Smooth muscle cell (in vitro differentiated cells): ENCODE data around the gene FTCD. TPM values are rescaled to one million over a fixed set of nuclear protein-coding genes. Genes with fewer than 3 reads are reported as not detected.

Experiments
- DNase-seq: peaks from one replicate; lab custom pipeline; 2025; ENCODE audit not compliant: unreplicated experiment; lab: John Stamatoyannopoulos, UW
- H2AFZ ChIP-seq: fragments of 200-600 bp; sonication (generic); 2 replicates; pipeline ENCODE4 v1.6.0; 2016; ENCODE audit warnings: antibody characterized with exemption, low read depth, mild to moderate bottlenecking
- H3F3A ChIP-seq: fragments of 200-600 bp; sonication (generic); 2 replicates; pipeline ENCODE4 v1.6.0; 2017; ENCODE audit warnings: antibody characterized with exemption, low read depth
- H3K27ac ChIP-seq: fragments of 200-600 bp; sonication (generic); 2 replicates; pipeline ENCODE4 v1.5.1; 2016; ENCODE audit warnings: low read depth, mild to moderate bottlenecking
- H3K27me3 ChIP-seq: fragments of 200-600 bp; sonication (generic); 2 replicates; pipeline ENCODE4 v1.6.1; 2016; ENCODE audit warnings: low read depth, mild to moderate bottlenecking
- H3K36me3 ChIP-seq: fragments of 200-600 bp; sonication (generic); 2 replicates; pipeline ENCODE4 v1.5.1; 2016; ENCODE audit warnings: low read depth
- H3K4me1 ChIP-seq: fragments of 200-600 bp; sonication (generic); 2 replicates; pipeline ENCODE4 v1.5.1; 2016; ENCODE audit warnings: low read depth
- H3K4me2 ChIP-seq: fragments of 200-600 bp; sonication (generic); 2 replicates; pipeline ENCODE4 v1.6.0; 2016; ENCODE audit warnings: mild to moderate bottlenecking
- H3K4me3 ChIP-seq: fragments of 200-600 bp; sonication (generic); 2 replicates; pipeline ENCODE4 v1.5.1; 2016; ENCODE audit warnings: mild to moderate bottlenecking
- H3K79me2 ChIP-seq: fragments of 200-600 bp; sonication (generic); 2 replicates; pipeline ENCODE4 v1.6.0; 2016; ENCODE audit warnings: low read depth, mild to moderate bottlenecking
- H3K9ac ChIP-seq: fragments of 200-600 bp; sonication (generic); 2 replicates; pipeline ENCODE4 v1.6.0; 2016; ENCODE audit warnings: low read depth
- H3K9me3 ChIP-seq: fragments of 200-600 bp; sonication (generic); replicated peaks from 2 replicates; pipeline ENCODE4 v1.5.1; 2016; ENCODE audit warnings: low read depth
- H4K20me1 ChIP-seq: fragments of 200-600 bp; sonication (generic); 2 replicates; pipeline ENCODE4 v1.6.0; 2016; ENCODE audit warnings: low read depth
- CTCF ChIP-seq: fragments of 200-600 bp; sonication (generic); IDR thresholded peaks from 2 replicates; pipeline ENCODE4 v1.5.1; 2017; ENCODE audit warnings: borderline replicate concordance, mild to moderate bottlenecking, antibody characterized with exemption; ENCODE audit not compliant: insufficient read depth, poor library complexity, severe bottlenecking
- WGBS: methylation state at CpG from one replicate; pipeline ENCODE4 v1.1.7; 2016; ENCODE audit warnings: low lambda C conversion rate; 5-methylcytosine and 5-hydroxymethylcytosine counted together
- polyA plus RNA-seq: library from polyadenylated mRNA; unstranded; fragments of >200 nt; fragmentation: Nextera tagmentation; extraction: Ambion mirVana; gene quantifications from 2 replicates; pipeline ENCODE4 v1.2.1, GENCODE V29; 2016
- total RNA-seq: library from RNA; depleted of rRNA; stranded (reverse); fragments of >200 nt; gene quantifications from 2 replicates; pipeline ENCODE4 v1.2.3, GENCODE V29; 2014

Gene FTCD
- total and polyA plus RNA-seq, 2 experiments from 2014 or later = 1.3 to 15.2 TPM

- no peaks in the 10 kb centered on the region for H3K4me1 ChIP-seq
- peaks cover 98% of the 10 kb centered on the region for H4K20me1 ChIP-seq
- no peak overlapping the region for H3K9ac ChIP-seq
- no peak overlapping the region for H3K4me2 ChIP-seq
- TF ChIP-seq CTCF = no peak
- peaks cover 13% of the 10 kb centered on the region for H3K36me3 ChIP-seq
- H3K9me3 ChIP-seq = no peaks in the 10 kb centered on the region
- H3K27me3 ChIP-seq = no peaks in the 10 kb centered on the region
- WGBS = 95% methylated on average over 20 of the region's 20 CpGs
- H2AFZ ChIP-seq = no peak overlapping the region
- H3F3A ChIP-seq = peaks cover 54% of the 10 kb centered on the region
- H3K79me2 ChIP-seq = peaks cover 88% of the 10 kb centered on the region
- DNase-seq = no peak
- peak overlapping the region; percentile 54 for H3K27ac ChIP-seq
- no peak overlapping the region for H3K4me3 ChIP-seq
These were observed 39.1 kb downstream of the FTCD start for GRCh38 chr21:46116189-46116775.

- TF ChIP-seq CTCF = no peak
- no peak overlapping the region for H3K4me3 ChIP-seq
- peaks cover 88% of the 10 kb centered on the region for H3K79me2 ChIP-seq
- H3K27ac ChIP-seq = peak overlapping the region; percentile 54
- peaks cover 47% of the 10 kb centered on the region for H3F3A ChIP-seq
- peaks cover 98% of the 10 kb centered on the region for H4K20me1 ChIP-seq
- peaks cover 13% of the 10 kb centered on the region for H3K36me3 ChIP-seq
- H3K4me2 ChIP-seq = no peak overlapping the region
- H2AFZ ChIP-seq = no peak overlapping the region
- DNase-seq = no peak
- H3K9me3 ChIP-seq = no peaks in the 10 kb centered on the region
- 97% methylated on average over 17 of the region's 17 CpGs for WGBS
- no peaks in the 10 kb centered on the region for H3K27me3 ChIP-seq
- H3K9ac ChIP-seq = no peak overlapping the region
- no peaks in the 10 kb centered on the region for H3K4me1 ChIP-seq
These were observed 39.8 kb downstream of the FTCD start for GRCh38 chr21:46115441-46116188.

- DNase-seq = no peak
- Histone ChIP-seq H2AFZ (no peak overlapping the region), H3K27ac (peak overlapping the region; percentile 54), H3K4me1 (no peaks in the 10 kb centered on the region), H3K4me2 (no peak overlapping the region), H3K36me3 (peaks cover 13% of the 10 kb centered on the region), H3K4me3 (no peak overlapping the region), H3K79me2 (peaks cover 90% of the 10 kb centered on the region), H3F3A (peaks cover 41% of the 10 kb centered on the region), H3K9me3 (no peaks in the 10 kb centered on the region), H4K20me1 (peaks cover 98% of the 10 kb centered on the region), H3K9ac (no peak overlapping the region), H3K27me3 (no peaks in the 10 kb centered on the region)
- TF ChIP-seq CTCF = no peak
- 97% methylated on average over 4 of the region's 4 CpGs for WGBS
These were observed 40.4 kb downstream of the FTCD start for GRCh38 chr21:46114963-46115362.
